GM12874 (cell line): ENCODE results near the gene TNFRSF19.

Source experiments
- CTCF ChIP-seq: IDR thresholded peaks from 2 replicates; pipeline ENCODE4 v1.5.1; 2011; ENCODE audit warnings: low read depth, mild to moderate bottlenecking, control low read depth, low read length, moderate library complexity; ENCODE audit not compliant: insufficient read depth

Gene TNFRSF19

GRCh38 chr13:23642110-23642509, 71.9 kb downstream of the TNFRSF19 start:
- TF ChIP-seq CTCF, result no peak

GRCh38 chr13:23643338-23644125, 73.3 kb downstream of the TNFRSF19 start:
- TF ChIP-seq CTCF, result no peak

GRCh38 chr13:23644126-23644419, 73.9 kb downstream of the TNFRSF19 start:
- TF ChIP-seq CTCF, result no peak

GRCh38 chr13:23644527-23645138, 74.4 kb downstream of the TNFRSF19 start:
- TF ChIP-seq CTCF, result no peak

- no peak for TF ChIP-seq CTCF
Measured at GRCh38 chr13:23645851-23646250, 75.6 kb downstream of the TNFRSF19 start.

- no peak for TF ChIP-seq CTCF
Measured at GRCh38 chr13:23651439-23651838, 81.2 kb downstream of the TNFRSF19 start.

- no peak for TF ChIP-seq CTCF
Measured at GRCh38 chr13:23651887-23652286, 81.7 kb downstream of the TNFRSF19 start.
